SK-N-MC (cell line): ENCODE measurements around the gene MLPH.

Experiments
- EZH2 ChIP-seq: fragments of 200-600 bp; sonication (generic); IDR thresholded peaks from one replicate; pipeline ENCODE4 v1.6.1; 2017; ENCODE audit warnings: antibody characterized with exemption
- FOXP2 ChIP-seq: optimal IDR thresholded peaks from 2 replicates; pipeline ENCODE3; 2011; ENCODE audit warnings: mild to moderate bottlenecking, moderate library complexity; ENCODE audit not compliant: insufficient read depth; ENCODE audit errors: extremely low read length, control extremely low read depth
- POLR2AphosphoS5 ChIP-seq: IDR thresholded peaks from 2 replicates; pipeline ENCODE4 v1.6.1; 2012; ENCODE audit warnings: mild to moderate bottlenecking, low read depth, low read length, borderline replicate concordance

GRCh38 chr2:237591141-237591881, 104.3 kb downstream of the MLPH start:
- TF ChIP-seq POLR2AphosphoS5 (no peak), EZH2 (no peak), FOXP2 (no peak)
